Breast epithelium (tissue), 3 donors: ENCODE measurements around the gene SNX33.

Source experiments
- POLR2AphosphoS5 ChIP-seq, 3 donors: sonication (generic); formaldehyde crosslinking; IDR thresholded peaks; one replicate each; pipeline ENCODE4 v1.6.1; 2017; ENCODE audit warnings: antibody characterized with exemption in 3 of 3
- TF ChIP-seq, protein P1 (sequence below), 3 donors: fragments of 450-650 bp; IDR thresholded peaks; one replicate each; pipeline ENCODE4 v1.5.1; 2016 to 2017; ENCODE audit warnings: antibody characterized with exemption in 3 of 3, mild to moderate bottlenecking in 3 of 3, moderate library complexity in 3 of 3

DNA sequence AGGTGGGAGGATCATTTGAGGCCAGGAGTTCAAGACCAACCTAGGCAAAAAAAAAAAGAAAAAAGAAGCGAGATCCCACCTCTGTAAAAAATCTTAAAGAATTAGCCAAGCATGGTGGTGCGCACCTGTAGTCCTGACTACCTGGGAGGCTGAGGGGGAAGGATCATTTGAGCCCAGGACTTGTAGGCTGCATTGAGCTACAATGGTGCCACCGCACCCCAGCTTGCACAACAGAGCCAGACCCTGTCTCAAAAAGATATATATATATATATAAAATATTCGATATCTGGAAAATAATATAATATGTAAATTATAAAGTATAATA lies 6.6 kb upstream of the SNX33 start:
- TF ChIP-seq, protein P1, sequence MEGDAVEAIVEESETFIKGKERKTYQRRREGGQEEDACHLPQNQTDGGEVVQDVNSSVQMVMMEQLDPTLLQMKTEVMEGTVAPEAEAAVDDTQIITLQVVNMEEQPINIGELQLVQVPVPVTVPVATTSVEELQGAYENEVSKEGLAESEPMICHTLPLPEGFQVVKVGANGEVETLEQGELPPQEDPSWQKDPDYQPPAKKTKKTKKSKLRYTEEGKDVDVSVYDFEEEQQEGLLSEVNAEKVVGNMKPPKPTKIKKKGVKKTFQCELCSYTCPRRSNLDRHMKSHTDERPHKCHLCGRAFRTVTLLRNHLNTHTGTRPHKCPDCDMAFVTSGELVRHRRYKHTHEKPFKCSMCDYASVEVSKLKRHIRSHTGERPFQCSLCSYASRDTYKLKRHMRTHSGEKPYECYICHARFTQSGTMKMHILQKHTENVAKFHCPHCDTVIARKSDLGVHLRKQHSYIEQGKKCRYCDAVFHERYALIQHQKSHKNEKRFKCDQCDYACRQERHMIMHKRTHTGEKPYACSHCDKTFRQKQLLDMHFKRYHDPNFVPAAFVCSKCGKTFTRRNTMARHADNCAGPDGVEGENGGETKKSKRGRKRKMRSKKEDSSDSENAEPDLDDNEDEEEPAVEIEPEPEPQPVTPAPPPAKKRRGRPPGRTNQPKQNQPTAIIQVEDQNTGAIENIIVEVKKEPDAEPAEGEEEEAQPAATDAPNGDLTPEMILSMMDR (IDR thresholded peaks at IDR 0.05), result no peak
- no peak for TF ChIP-seq POLR2AphosphoS5 (IDR thresholded peaks at IDR 0.05)
